CD4-positive, alpha-beta memory T cell (primary cell): ENCODE data around the gene NDUFAF2. TPM values are rescaled to one million over a fixed set of nuclear protein-coding genes. Genes with fewer than 3 reads are reported as not detected.

ENCODE experiments used
- CTCF ChIA-PET: fragments of 350-600 bp; sonication (Branson Sonifier 250); formaldehyde crosslinking; loops from one replicate; lab custom pipeline; 2021; ENCODE audit warnings: inconsistent platforms; ENCODE audit not compliant: partially characterized antibody; lab: Charles Lee
- POLR2A ChIA-PET: fragments of 350-600 bp; sonication (Branson Sonifier 250); formaldehyde crosslinking; loops from one replicate; lab custom pipeline; 2021; ENCODE audit not compliant: partially characterized antibody; lab: Charles Lee
- DNase-seq, 5 donors: peaks; one replicate each; pipeline versions ENCODE4 v3.0.0 to v3.0.0-alpha.2; 2020 to 2022; ENCODE audit warnings: mixed read lengths in 1 of 5
- H3K27ac ChIP-seq: one replicate; pipeline ENCODE4 v1.7.0; 2013; ENCODE audit warnings: low read depth, low read length
- H3K27me3 ChIP-seq: 2 replicates; pipeline ENCODE4 v1.7.0; 2013; ENCODE audit warnings: mild to moderate bottlenecking, low read length, moderate library complexity; ENCODE audit not compliant: insufficient read depth
- H3K36me3 ChIP-seq: 2 replicates; pipeline ENCODE4 v1.7.0; 2013; ENCODE audit warnings: mild to moderate bottlenecking, low read length, moderate library complexity; ENCODE audit not compliant: insufficient read depth
- H3K4me1 ChIP-seq: 2 replicates; pipeline ENCODE4 v1.7.0; 2013; ENCODE audit warnings: mild to moderate bottlenecking, low read length, moderate library complexity; ENCODE audit not compliant: insufficient read depth
- H3K4me3 ChIP-seq, 2 donors: one replicate each; pipeline ENCODE4 v1.7.0; 2013; ENCODE audit warnings: low read length in 2 of 2, mild to moderate bottlenecking in 1 of 2
- H3K9me3 ChIP-seq, 2 donors: one replicate each; pipeline ENCODE4 v1.7.0; 2013; ENCODE audit warnings: low read length in 2 of 2, control low read depth in 1 of 2; ENCODE audit not compliant: control insufficient read depth in 1 of 2
- H3K27ac Mint-ChIP-seq, 7 donors: one replicate each; pipeline ENCODE4 v1.8.0; 2020 to 2021; ENCODE audit warnings: mixed read lengths in 7 of 7, mild to moderate bottlenecking in 6 of 7, inconsistent platforms in 3 of 7, moderate library complexity in 3 of 7
- H3K27me3 Mint-ChIP-seq, 2 donors: one replicate each; pipeline ENCODE4 v1.8.0; 2020 to 2021; ENCODE audit warnings: mixed read lengths in 2 of 2
- H3K36me3 Mint-ChIP-seq, 2 donors: one replicate each; pipeline ENCODE4 v1.8.0; 2020 to 2021; ENCODE audit warnings: mixed read lengths in 2 of 2, inconsistent platforms in 1 of 2, mild to moderate bottlenecking in 1 of 2
- H3K4me1 Mint-ChIP-seq, 4 donors: one replicate each; pipeline ENCODE4 v1.8.0; 2020 to 2021; ENCODE audit warnings: mixed read lengths in 4 of 4, mild to moderate bottlenecking in 1 of 4
- H3K4me3 Mint-ChIP-seq, 8 donors: one replicate each; pipeline ENCODE4 v1.8.0; 2020 to 2021; ENCODE audit warnings: mixed read lengths in 8 of 8, mild to moderate bottlenecking in 7 of 8, moderate library complexity in 6 of 8, inconsistent platforms in 3 of 8
- H3K9me3 Mint-ChIP-seq, 8 donors: one replicate each; pipeline ENCODE4 v1.8.0; 2020 to 2021; ENCODE audit warnings: mixed read lengths in 8 of 8, mild to moderate bottlenecking in 5 of 8, inconsistent platforms in 3 of 8, moderate library complexity in 1 of 8
- intact Hi-C: fragments of 100-400 bp; cut with micrococcal nuclease; formaldehyde crosslinking; loops from one replicate; pipeline ENCODE4 v1.15.1; 2023
- polyA plus RNA-seq, 2 donors: library from polyadenylated mRNA; unstranded; fragments of 300-500 nt; fragmentation: Illumina TruSeq; gene quantifications; one replicate each; pipeline ENCODE4 v1.2.3, GENCODE V29; 2021
- total RNA-seq, 2 experiments: library from RNA; stranded (reverse); gene quantifications; one replicate each; pipeline ENCODE4 v1.2.3, GENCODE V29; 2021

NDUFAF2 gene
- total and polyA plus RNA-seq, 4 experiments from 2014 or later: 14.7 to 44.9 (median 24.8) TPM

GRCh38 chr5:61001647-61002046 lies 56.6 kb downstream of the NDUFAF2 start:
- intact Hi-C loops: no loop called here
- no peaks in the 10 kb centered on the region for H3K9me3 ChIP-seq
- Mint-ChIP-seq H3K4me3 (no peak overlapping the region), H3K4me1 (peaks cover 1 to 8% (median 6%) of the 10 kb centered on the region in 4 donors), H3K36me3 (peaks cover 0 to 3% of the 10 kb centered on the region in 2 donors), H3K27ac (no peak overlapping the region), H3K27me3 (no peaks in the 10 kb centered on the region), H3K9me3 (peaks cover 0 to 5% (median under 1%) of the 10 kb centered on the region in 8 donors)
- H3K27me3 ChIP-seq: no peaks in the 10 kb centered on the region
- ChIA-PET CTCF (no interaction called here), POLR2A (no interaction called here)
- DNase-seq: no peak
- H3K27ac ChIP-seq: no peak overlapping the region
- no peaks in the 10 kb centered on the region for H3K36me3 ChIP-seq
- no peaks in the 10 kb centered on the region for H3K4me1 ChIP-seq
- no peak overlapping the region for H3K4me3 ChIP-seq

DNA sequence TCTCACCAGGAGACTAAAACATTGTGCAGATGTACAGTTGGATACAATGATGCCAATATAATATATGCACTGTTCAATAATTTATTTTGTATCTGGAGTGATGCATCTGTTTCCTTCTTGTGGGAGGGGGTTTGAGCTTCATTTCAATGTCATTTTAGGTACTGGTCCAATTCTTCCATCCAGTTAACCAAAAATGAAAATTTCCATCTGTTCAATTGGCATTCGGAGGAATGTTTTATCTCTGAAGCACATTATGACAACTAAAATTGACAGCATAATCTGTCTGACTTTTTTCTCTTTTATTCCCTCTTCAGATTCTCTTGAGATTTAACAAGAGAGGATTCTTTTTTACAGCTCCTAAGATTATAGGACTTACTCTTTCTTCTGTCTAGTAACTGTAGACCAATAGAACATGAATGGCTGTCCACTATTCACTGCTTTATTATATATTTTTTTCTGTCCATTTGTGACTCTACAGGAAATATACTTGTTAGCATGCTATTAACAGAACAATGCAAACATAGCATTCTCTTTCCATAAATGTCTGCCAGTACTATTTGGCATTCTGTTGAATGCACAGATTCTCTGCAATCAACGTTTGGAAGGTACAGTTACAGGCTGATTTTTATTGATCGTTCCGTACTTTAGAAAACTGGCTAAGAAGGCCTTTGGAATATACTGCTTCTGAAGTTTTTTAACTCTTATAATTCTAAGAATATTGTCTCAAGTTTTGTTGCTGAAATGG lies 57.8 kb downstream of the NDUFAF2 start:
- H3K4me3 ChIP-seq: no peak overlapping the region
- Mint-ChIP-seq H3K27ac (no peak overlapping the region), H3K9me3 (peaks cover 0 to 5% (median under 1%) of the 10 kb centered on the region in 8 donors), H3K27me3 (no peaks in the 10 kb centered on the region), H3K4me1 (peaks cover 0 to 8% (median 4%) of the 10 kb centered on the region in 4 donors), H3K4me3 (no peak overlapping the region), H3K36me3 (peaks cover 0 to 3% of the 10 kb centered on the region in 2 donors)
- H3K27ac ChIP-seq: no peak overlapping the region
- H3K36me3 ChIP-seq: no peaks in the 10 kb centered on the region
- H3K27me3 ChIP-seq: no peaks in the 10 kb centered on the region
- CTCF ChIA-PET: no interaction called here
- no peak for DNase-seq
- no peaks in the 10 kb centered on the region for H3K9me3 ChIP-seq
- no peaks in the 10 kb centered on the region for H3K4me1 ChIP-seq
- POLR2A ChIA-PET: no interaction called here
- intact Hi-C loops: no loop called here

- DNase-seq: no peak
- peaks cover 0 to 5% (median under 1%) of the 10 kb centered on the region in 8 donors for H3K9me3 Mint-ChIP-seq
- H3K4me1 Mint-ChIP-seq: peaks cover 5 to 7% (median 5%) of the 10 kb centered on the region in 4 donors
- Histone ChIP-seq H3K27me3 (no peaks in the 10 kb centered on the region), H3K4me3 (no peak overlapping the region), H3K9me3 (no peaks in the 10 kb centered on the region), H3K27ac (no peak overlapping the region), H3K4me1 (no peaks in the 10 kb centered on the region), H3K36me3 (no peaks in the 10 kb centered on the region)
- H3K36me3 Mint-ChIP-seq: peaks cover 0 to 3% of the 10 kb centered on the region in 2 donors
- intact Hi-C loops: no loop called here
- POLR2A ChIA-PET: no interaction called here
- no peaks in the 10 kb centered on the region for H3K27me3 Mint-ChIP-seq
- no peak overlapping the region for H3K27ac Mint-ChIP-seq
- H3K4me3 Mint-ChIP-seq: no peak overlapping the region
- CTCF ChIA-PET: no interaction called here
These were observed 59.4 kb downstream of the NDUFAF2 start for GRCh38 chr5:61004448-61004847.

GRCh38 chr5:61009907-61010306 lies 64.9 kb downstream of the NDUFAF2 start:
- ChIA-PET POLR2A (no interaction called here), CTCF (no interaction called here)
- H3K27ac Mint-ChIP-seq: no peak overlapping the region
- H3K4me1 ChIP-seq: no peaks in the 10 kb centered on the region
- no peaks in the 10 kb centered on the region for H3K36me3 Mint-ChIP-seq
- intact Hi-C loops: no loop called here
- no peak overlapping the region for H3K4me3 Mint-ChIP-seq
- no peaks in the 10 kb centered on the region for H3K9me3 ChIP-seq
- peaks cover 0 to 7% (median 4%) of the 10 kb centered on the region in 4 donors for H3K4me1 Mint-ChIP-seq
- H3K36me3 ChIP-seq: no peaks in the 10 kb centered on the region
- DNase-seq: no peak
- H3K9me3 Mint-ChIP-seq: peaks cover 0 to 2% (median 0%) of the 10 kb centered on the region in 8 donors
- no peaks in the 10 kb centered on the region for H3K27me3 Mint-ChIP-seq
- H3K27me3 ChIP-seq: no peaks in the 10 kb centered on the region
- H3K4me3 ChIP-seq: no peak overlapping the region
- H3K27ac ChIP-seq: no peak overlapping the region

DNA sequence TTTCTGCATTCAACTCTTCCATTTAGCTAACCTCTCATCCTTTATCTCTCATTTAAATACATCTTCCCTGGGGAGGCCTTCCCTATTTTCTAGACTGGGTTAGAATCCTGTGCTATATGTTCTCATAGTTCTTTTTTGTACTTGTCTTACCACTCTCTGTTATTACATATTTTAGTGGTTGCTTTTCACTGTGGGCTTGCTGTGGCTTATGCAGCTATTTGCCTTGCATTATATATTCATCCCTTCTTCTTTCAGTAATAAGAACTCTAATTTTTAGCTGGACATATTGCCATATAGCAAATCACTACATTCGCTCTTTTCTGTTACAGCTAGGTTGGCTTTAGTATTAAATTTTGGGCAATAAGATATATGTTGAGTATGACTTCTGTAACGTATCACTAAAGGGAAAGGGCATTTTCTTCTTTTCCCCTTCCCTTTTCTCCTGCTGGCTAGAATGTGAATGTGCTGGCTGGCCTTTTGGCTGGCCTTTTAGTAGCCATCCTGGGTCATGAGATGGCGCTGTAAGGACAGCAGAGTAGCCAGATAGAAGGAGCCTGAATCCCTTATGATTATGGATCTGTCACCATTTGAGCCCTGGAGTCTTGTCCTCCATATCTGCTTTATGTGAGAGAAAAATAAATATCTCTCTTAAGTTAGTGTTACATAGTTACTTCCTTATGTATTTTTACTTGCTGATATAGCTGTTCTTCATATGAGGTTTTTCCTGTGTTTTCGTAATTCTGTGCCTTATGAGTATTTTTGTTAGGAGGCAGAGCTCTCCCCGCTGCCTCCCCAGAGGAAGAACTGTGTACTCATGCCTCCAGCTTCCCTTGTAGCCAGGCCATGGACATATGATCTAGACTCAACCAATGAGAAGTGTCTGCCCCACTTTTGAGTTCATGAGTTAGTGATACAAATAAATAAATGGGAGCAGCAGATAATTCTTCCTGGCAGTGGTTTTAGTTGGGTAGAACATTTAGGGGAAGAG lies 65.8 kb downstream of the NDUFAF2 start:
- H3K27ac ChIP-seq: no peak overlapping the region
- Mint-ChIP-seq H3K27ac (no peak overlapping the region), H3K4me1 (peaks cover 0 to 7% (median 4%) of the 10 kb centered on the region in 4 donors), H3K9me3 (no peaks in the 10 kb centered on the region), H3K36me3 (no peaks in the 10 kb centered on the region), H3K27me3 (no peaks in the 10 kb centered on the region), H3K4me3 (no peak overlapping the region)
- no peak for DNase-seq
- H3K27me3 ChIP-seq: no peaks in the 10 kb centered on the region
- no peaks in the 10 kb centered on the region for H3K9me3 ChIP-seq
- no peak overlapping the region for H3K4me3 ChIP-seq
- H3K36me3 ChIP-seq: no peaks in the 10 kb centered on the region
- CTCF ChIA-PET: no interaction called here
- POLR2A ChIA-PET: no interaction called here
- intact Hi-C loops: no loop called here
- no peaks in the 10 kb centered on the region for H3K4me1 ChIP-seq

DNA sequence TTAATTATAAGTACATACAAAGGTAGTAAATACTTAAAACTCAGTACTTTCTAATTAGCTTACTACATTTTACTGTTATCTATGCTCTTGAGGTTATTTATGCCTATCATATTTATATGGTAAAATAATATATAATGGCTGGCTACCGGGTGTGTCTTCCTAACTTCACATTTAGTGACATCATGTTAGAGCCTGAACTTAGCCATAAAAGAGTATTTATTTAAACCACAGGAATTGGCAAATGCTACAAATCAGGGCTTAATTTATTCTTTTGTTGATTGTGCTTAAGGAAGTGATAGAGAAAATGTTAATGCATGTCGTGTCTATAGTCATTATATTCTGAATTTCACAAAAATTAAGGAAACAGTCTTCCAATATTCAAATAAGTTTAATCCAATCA lies 73.1 kb downstream of the NDUFAF2 start:
- ChIA-PET POLR2A (no interaction called here), CTCF (no interaction called here)
- H3K36me3 ChIP-seq: no peaks in the 10 kb centered on the region
- Mint-ChIP-seq H3K27ac (no peak overlapping the region), H3K4me3 (no peak overlapping the region), H3K9me3 (peaks cover 0 to 6% (median 0%) of the 10 kb centered on the region in 8 donors), H3K27me3 (no peaks in the 10 kb centered on the region), H3K4me1 (peaks cover 2 to 10% (median 5%) of the 10 kb centered on the region in 4 donors), H3K36me3 (peaks cover 0 to 14% of the 10 kb centered on the region in 2 donors)
- intact Hi-C loops: no loop called here
- no peak overlapping the region for H3K4me3 ChIP-seq
- H3K9me3 ChIP-seq: no peaks in the 10 kb centered on the region
- H3K27ac ChIP-seq: no peak overlapping the region
- H3K4me1 ChIP-seq: no peaks in the 10 kb centered on the region
- H3K27me3 ChIP-seq: no peaks in the 10 kb centered on the region
- DNase-seq: no peak

GRCh38 chr5:61019642-61020041 lies 74.6 kb downstream of the NDUFAF2 start:
- peaks cover 2 to 10% (median 3%) of the 10 kb centered on the region in 4 donors for H3K4me1 Mint-ChIP-seq
- H3K4me3 ChIP-seq: no peak overlapping the region
- no peaks in the 10 kb centered on the region for H3K4me1 ChIP-seq
- H3K4me3 Mint-ChIP-seq: no peak overlapping the region
- no peaks in the 10 kb centered on the region for H3K27me3 Mint-ChIP-seq
- CTCF ChIA-PET: no interaction called here
- H3K9me3 ChIP-seq: no peaks in the 10 kb centered on the region
- POLR2A ChIA-PET: no interaction called here
- H3K27ac ChIP-seq: no peak overlapping the region
- no peaks in the 10 kb centered on the region for H3K27me3 ChIP-seq
- no peaks in the 10 kb centered on the region for H3K36me3 ChIP-seq
- H3K9me3 Mint-ChIP-seq: peaks cover 0 to 6% (median 0%) of the 10 kb centered on the region in 8 donors
- intact Hi-C loops: no loop called here
- H3K27ac Mint-ChIP-seq: no peak overlapping the region
- peaks cover 0 to 14% of the 10 kb centered on the region in 2 donors for H3K36me3 Mint-ChIP-seq
- no peak for DNase-seq
